ENCODE results near the gene ZNF346. TPM values are rescaled to one million over a fixed set of nuclear protein-coding genes. Genes with fewer than 3 reads are reported as not detected.
"Not testable (repeated sequence)": the region's sequence is repeated elsewhere in the genome, so short reads cannot be mapped to it uniquely, and the experiment has no call there.

ZNF346 gene
- total RNA-seq, 1 donor from 2014 or later: 13.4 TPM

DNA sequence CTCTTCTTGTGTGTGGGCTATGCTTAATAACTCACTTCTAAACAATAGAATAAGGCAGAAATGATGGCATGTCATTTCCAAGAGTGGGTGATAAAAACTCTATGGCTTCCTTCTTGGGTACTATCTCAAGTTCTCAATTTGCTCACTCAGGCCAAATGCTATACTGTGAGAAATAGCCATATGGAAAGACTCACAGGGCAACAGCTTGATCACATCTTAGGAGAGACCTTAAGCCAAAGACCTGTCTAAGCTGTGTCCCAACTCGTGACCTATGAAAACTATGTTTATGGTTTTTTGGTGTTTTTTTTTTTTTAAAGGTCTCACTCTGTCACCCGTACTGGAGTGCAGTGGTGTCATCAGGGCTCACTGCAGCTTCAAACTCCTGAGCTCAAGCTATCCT lies 13.8 kb upstream of the ZNF346 start:
- DNase-seq (ENCODE audit: low read depth): no peak

GRCh38 chr5:177010153-177010552 lies 12.3 kb upstream of the ZNF346 start:
- DNase-seq (ENCODE audit: low read depth): no peak

GRCh38 chr5:177015156-177015555 lies 7.3 kb upstream of the ZNF346 start:
- DNase-seq (ENCODE audit: low read depth): no peak

DNA sequence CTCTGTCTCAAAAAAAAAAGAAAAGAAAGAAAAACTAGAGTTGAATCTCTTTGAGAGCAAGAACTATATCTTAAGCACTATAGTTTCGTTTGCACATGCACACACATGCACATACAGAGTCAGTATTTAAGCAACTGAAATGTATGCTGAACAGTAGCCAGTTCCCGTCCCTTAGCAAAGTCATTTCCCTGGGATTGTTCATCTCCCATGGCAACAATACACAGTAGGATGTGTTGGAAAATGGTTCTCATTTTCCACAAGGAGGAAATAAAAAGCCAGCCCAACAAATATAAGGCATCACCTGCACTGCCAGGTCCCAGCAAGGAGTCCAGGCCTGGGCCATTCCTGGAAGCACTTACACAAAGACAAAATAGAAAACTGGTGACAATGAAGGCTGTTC lies 4.2 kb upstream of the ZNF346 start:
- DNase-seq (ENCODE audit: low read depth): no peak

DNA sequence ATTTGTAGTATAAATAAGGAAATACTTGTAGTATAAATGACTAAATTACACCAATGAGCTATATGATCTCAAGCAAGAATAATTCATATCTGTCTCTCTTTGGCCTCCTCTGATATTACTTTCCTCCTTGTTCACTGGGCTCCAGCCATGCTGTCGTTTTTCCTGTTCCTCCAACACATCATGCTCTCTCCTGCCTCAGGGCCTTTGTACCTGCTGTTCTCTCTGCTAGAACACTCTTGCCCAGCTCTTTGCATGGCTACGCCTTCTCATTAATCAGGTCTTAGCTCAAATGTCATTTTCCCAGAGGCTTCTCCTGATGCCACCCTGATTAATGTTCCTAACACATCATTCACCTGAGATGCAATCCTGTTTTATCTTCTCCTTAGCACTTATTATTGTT lies 2.5 kb upstream of the ZNF346 start:
- no peak for DNase-seq (ENCODE audit: low read depth)

- peak; percentile 13 for DNase-seq (ENCODE audit: low read depth)
These were observed 788 bp downstream of the ZNF346 start for GRCh38 chr5:177023303-177023664.

- DNase-seq (ENCODE audit: low read depth): no peak
These were observed 2.1 kb downstream of the ZNF346 start for GRCh38 chr5:177024559-177024958.

GRCh38 chr5:177025101-177025601 lies 2.7 kb downstream of the ZNF346 start:
- DNase-seq (ENCODE audit: low read depth): no peak

GRCh38 chr5:177027665-177028064 lies 5.2 kb downstream of the ZNF346 start:
- DNase-seq (ENCODE audit: low read depth): no peak

- DNase-seq (ENCODE audit: low read depth): no peak
These were observed 7.0 kb downstream of the ZNF346 start for GRCh38 chr5:177029498-177029897.

- DNase-seq (ENCODE audit: low read depth): peak; percentile 40
These were observed 13.5 kb downstream of the ZNF346 start for GRCh38 chr5:177035976-177036375.

DNA sequence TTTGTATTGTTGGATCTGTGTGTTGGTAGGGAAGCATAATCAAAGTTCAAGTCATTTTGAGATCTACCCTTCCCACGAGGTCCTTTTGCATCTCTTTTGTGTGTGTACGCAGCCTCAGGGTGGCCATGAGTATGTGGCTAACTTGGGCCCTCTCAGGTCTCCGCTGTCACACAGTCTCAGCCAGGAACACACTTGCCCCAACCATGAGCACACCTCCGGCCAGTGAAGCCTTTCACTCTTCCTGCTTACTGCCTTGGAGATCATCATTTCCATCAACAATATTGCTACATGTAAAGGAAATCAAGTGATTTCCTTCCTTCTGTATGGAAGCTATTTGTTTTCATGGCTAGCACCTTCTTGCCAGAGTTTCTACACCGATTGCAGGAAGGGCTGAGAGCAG lies 13.9 kb downstream of the ZNF346 start:
- DNase-seq (ENCODE audit: low read depth): no peak

GRCh38 chr5:177036921-177037320 lies 14.4 kb downstream of the ZNF346 start:
- DNase-seq (ENCODE audit: low read depth): no peak

GRCh38 chr5:177040814-177041420 lies 18.4 kb downstream of the ZNF346 start:
- DNase-seq (ENCODE audit: low read depth): peak; percentile 73

GRCh38 chr5:177041936-177042335 lies 19.4 kb downstream of the ZNF346 start:
- DNase-seq (ENCODE audit: low read depth): no peak

DNA sequence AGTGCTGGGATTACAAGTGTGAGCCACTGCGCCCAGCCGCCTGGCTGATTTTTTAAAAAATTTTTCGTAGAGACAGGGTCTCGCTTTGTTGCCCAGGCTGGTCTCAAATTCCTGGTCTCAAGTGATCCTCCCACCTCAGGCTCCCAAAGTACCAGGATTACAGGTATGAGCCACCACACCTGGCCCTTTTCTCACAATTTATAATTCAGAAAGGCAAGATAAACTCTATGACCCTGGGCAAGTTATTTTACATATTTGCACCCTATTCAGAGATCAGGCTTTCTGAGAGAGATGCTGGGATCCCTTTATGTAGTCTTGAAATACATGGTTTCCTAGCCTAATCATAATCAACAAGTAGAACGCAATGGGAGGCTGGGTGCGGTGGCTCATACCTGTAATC lies 20.6 kb downstream of the ZNF346 start:
- no peak for DNase-seq (ENCODE audit: low read depth)

GRCh38 chr5:177043958-177044357 lies 21.5 kb downstream of the ZNF346 start:
- no peak for DNase-seq (ENCODE audit: low read depth)

- no peak for DNase-seq (ENCODE audit: low read depth)
These were observed 22.1 kb downstream of the ZNF346 start for GRCh38 chr5:177044641-177045040.

GRCh38 chr5:177045631-177046030 lies 23.1 kb downstream of the ZNF346 start:
- no peak for DNase-seq (ENCODE audit: low read depth)

DNA sequence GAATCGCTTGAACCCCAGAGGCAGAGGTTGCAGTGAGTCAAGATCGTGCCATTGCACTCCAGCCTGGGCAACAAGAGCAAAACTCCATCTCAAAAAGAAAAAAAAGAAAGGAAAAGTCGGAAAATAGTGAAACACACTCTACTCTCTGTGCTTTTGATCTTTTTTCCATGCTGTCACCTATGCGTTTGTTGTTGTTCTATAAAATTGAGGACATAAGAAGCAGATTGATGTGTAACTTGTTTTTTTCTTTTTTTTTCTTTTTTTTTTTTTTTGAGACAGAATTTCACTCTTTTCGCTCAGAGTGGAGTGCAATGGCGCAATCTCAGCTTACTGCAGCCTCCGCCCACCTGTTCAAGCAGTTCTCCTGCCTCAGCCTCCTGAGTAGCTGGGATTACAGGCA lies 26.0 kb downstream of the ZNF346 start:
- DNase-seq (ENCODE audit: low read depth): not testable (repeated sequence)

- DNase-seq (ENCODE audit: low read depth): no peak
These were observed 26.8 kb downstream of the ZNF346 start for GRCh38 chr5:177049285-177049684.

DNA sequence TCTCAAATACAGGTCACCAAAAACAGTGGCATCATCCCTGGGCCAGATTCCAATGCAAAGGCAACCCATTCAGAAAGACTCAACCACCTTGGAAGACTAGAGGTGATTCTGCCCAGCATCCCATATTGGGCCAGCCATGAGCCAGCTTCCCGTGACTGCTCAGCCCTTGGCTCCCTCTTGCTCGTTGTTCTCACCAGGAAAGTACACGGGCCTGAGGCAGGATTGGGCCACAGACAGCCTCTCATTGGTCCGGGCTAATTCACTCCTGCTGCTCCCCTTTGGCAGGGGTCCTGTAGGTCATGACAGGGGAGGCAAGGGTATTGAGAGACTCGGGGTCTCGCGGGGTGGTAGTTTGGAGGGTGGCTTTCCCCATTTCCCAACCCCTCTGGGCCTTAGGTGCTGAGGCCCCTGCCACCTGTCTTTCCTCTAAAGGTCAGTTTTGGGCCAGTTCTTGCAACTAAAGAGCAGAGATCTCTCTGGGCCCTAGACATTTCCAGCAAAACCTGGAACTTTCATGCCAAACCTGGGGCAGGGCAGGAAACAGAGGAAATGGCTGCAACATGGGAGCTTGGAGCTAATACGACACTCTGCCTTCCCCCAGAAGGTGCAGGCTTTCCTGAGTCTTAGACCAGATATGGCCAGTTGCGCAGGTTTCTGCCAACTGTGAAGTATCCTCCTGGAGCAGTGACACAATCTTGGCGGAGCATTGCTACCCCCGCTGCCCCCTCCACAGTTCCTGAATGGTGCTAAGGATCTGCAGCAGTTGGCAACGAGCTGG lies 42.2 kb downstream of the ZNF346 start:
- no peak for DNase-seq (ENCODE audit: low read depth)

DNA sequence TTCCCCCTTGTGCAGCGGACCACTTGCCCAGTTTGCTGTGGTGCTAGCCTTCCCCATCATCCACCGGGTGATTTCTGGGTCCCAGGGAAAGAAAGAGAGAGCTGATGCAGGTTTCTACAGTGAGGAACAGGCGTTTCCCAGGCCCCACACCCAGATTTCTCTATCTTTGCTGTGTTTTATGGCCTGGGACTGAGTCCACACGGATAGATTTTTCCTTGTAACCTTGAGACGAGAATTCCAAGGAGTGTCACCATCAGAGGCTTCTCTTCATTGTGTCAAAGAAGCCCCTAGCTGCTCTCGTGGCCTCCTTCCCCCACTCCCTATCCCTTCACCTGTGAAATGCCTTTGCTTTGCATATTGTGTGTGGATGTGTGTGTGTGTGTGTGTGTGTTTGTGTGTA lies 43.0 kb downstream of the ZNF346 start:
- DNase-seq (ENCODE audit: low read depth): no peak
